SJSA1 (cell line): ENCODE data around the gene CCT8. TPM values are rescaled to one million over a fixed set of nuclear protein-coding genes. Genes with fewer than 3 reads are reported as not detected.

Experiments used
- DNase-seq, 2 experiments: peaks; one replicate each; pipeline ENCODE4 v3.0.0-alpha.2; 2015 to 2020; ENCODE audit warnings: low spot score in 2 of 2, low read depth in 1 of 2
- H3K27ac ChIP-seq: fragments of 250-450 bp; sonication (Bioruptor Pico); 2 replicates; pipeline ENCODE4 v1.5.1; 2020; ENCODE audit warnings: mild to moderate bottlenecking, moderate library complexity
- H3K27me3 ChIP-seq: fragments of 250-450 bp; sonication (Bioruptor Pico); replicated peaks from 2 replicates; pipeline ENCODE4 v1.5.1; 2020; ENCODE audit warnings: mild to moderate bottlenecking, moderate library complexity
- H3K36me3 ChIP-seq: fragments of 250-450 bp; sonication (Bioruptor Pico); 2 replicates; pipeline ENCODE4 v1.5.1; 2020; ENCODE audit warnings: mild to moderate bottlenecking
- H3K4me1 ChIP-seq: fragments of 250-450 bp; sonication (Bioruptor Pico); replicated peaks from 2 replicates; pipeline ENCODE4 v1.6.1; 2021; ENCODE audit warnings: mild to moderate bottlenecking
- H3K4me3 ChIP-seq: fragments of 250-450 bp; sonication (Bioruptor Pico); 2 replicates; pipeline ENCODE4 v1.5.1; 2020; ENCODE audit warnings: mild to moderate bottlenecking
- H3K9me3 ChIP-seq: fragments of 250-450 bp; sonication (Bioruptor Pico); replicated peaks from 2 replicates; pipeline ENCODE4 v1.5.1; 2020; ENCODE audit warnings: mild to moderate bottlenecking
- total RNA-seq: library from RNA; depleted of rRNA; stranded (reverse); fragments of >200 nt; shearing (Covaris generic); gene quantifications from 2 replicates; pipeline ENCODE4 v1.2.3, GENCODE V29; 2014; rRNA removed

The CCT8 gene, protein sequence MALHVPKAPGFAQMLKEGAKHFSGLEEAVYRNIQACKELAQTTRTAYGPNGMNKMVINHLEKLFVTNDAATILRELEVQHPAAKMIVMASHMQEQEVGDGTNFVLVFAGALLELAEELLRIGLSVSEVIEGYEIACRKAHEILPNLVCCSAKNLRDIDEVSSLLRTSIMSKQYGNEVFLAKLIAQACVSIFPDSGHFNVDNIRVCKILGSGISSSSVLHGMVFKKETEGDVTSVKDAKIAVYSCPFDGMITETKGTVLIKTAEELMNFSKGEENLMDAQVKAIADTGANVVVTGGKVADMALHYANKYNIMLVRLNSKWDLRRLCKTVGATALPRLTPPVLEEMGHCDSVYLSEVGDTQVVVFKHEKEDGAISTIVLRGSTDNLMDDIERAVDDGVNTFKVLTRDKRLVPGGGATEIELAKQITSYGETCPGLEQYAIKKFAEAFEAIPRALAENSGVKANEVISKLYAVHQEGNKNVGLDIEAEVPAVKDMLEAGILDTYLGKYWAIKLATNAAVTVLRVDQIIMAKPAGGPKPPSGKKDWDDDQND
- 330 and 390 TPM in 2 replicates for total RNA-seq

DNA sequence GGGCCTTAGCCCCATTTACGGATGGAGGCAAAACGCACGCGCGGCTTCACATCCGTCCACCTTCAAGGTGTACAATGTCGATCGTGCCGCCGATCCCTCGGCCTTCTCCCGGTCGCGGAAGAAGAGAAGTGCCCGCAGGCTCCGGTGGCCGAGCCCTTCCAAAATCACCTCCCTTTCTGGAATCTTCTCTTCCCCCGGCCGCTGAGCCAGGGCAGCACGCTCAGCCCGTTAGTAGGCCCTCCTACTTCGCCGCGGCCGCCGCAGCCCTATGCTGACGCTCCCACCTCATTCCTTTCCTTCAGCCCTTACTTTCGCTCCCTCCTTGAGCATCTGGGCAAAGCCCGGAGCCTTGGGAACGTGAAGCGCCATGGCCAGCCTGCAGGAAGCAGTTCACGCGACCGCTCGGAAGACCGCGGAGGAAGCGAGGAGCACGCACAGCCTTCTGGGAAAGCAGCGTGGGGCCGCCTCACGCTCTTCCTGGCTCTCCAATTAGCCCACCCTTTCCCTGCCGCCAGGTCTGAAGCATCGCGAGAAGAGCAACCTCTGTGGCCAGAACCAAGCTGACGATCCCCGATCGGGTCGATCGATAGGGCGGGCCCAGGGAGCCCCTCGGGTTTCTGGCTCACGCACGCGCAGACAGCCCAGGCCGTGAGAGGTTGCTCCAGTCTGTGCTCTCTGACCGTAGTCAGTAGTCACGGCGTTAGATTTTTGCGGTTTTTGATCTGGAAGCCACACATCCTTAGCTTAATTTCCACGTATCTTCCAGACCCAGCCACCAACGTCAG lies at the start of gene CCT8:
Gene CCT8 (minus strand): TSS at position 427 of the 785 bp plus-strand sequence. CDS start 58 bp downstream, at position 369.
- Histone ChIP-seq H3K36me3 (peaks cover 28% of the 10 kb centered on the region), H3K4me1 (peaks cover 32% of the 10 kb centered on the region), H3K4me3 (peak within 1 kb of the TSS; percentile 73), H3K9me3 (no peaks in the 10 kb centered on the region), H3K27ac (peak within 1 kb of the TSS; percentile 71), H3K27me3 (no peaks in the 10 kb centered on the region)
- DNase-seq = peak; percentile 97 to 100

DNA sequence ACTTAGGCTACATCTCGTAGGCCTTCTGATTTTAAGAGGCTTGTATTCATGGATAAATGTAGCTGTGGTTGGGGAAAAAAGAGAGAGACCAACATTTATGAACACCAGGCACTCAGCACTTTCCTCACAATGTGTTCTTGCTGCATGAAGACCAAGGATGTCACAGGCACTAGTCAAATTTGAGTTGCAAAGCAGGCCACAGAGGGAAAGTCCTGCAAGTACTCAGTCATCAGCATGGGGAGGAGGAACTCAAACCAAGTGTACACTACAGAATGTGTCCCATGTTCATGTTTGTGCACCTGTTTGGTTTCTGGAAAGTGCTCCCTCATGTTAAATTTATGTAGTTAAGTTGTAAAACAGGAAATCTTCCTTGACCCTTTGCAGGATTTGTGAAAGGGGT lies 48.3 kb upstream of the CCT8 start:
- Histone ChIP-seq H3K4me1 (no peaks in the 10 kb centered on the region), H3K4me3 (no peak overlapping the region), H3K27ac (no peak overlapping the region), H3K27me3 (no peaks in the 10 kb centered on the region), H3K9me3 (no peaks in the 10 kb centered on the region; the same call in 1 of the 2 replicates), H3K36me3 (no peaks in the 10 kb centered on the region)
- no peak for DNase-seq

DNA sequence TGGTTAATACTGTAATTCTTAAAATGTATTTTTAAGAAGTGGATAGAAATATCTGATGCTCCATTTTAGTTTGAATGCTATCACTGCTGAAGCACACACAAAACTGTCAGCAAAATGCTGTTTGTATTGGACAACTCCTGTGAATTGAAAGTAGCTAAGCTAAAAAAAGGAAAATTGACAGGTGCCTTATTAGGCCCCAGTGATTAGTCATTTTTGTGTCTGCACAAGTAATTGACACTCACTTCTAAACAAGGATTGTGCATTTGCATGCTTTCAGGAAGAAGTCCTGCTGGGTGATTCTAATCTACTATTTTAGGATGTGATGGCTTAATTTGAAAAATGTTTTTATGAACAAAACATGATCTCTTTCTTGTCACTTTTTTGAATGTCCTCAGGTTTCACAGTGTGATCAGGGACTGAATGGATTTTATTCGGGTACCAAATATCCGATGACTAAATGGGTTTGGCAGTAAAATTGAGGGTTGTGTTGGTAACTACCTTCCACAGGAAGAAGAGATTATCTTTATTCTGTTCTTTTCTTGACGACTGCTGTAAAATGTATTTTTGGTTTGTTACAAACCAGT lies 44.0 kb upstream of the CCT8 start:
- no peaks in the 10 kb centered on the region; the same call in 1 of the 2 replicates for H3K9me3 ChIP-seq

DNA sequence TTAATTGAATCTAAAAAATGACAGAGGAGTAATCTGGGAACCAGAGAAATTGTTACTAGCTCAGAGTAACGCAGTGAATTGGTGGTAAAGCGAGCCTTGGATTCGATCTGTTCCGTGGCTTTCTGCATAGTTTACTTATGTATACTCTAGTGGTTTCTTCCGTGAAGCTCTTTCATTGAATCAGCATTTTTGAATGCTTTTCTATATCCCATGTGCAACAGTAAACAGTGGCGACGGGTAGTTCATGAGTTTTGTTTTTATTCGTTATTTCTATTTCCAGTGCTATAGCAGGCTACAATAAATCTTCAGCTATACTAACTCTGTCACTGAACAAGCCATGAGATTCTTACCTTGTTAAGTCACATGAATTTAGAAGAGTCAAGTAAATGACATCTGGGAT lies 42.5 kb upstream of the CCT8 start:
- no peaks in the 10 kb centered on the region for H3K36me3 ChIP-seq
- H3K27me3 ChIP-seq = no peaks in the 10 kb centered on the region
- no peak overlapping the region for H3K27ac ChIP-seq
- H3K4me1 ChIP-seq = peaks cover 9% of the 10 kb centered on the region
- DNase-seq = no peak
- no peak overlapping the region for H3K4me3 ChIP-seq
- H3K9me3 ChIP-seq = no peaks in the 10 kb centered on the region; the same call in 1 of the 2 replicates

More for the DNA sequence above, 44.0 kb upstream of the CCT8 start:
- peaks cover 9% of the 10 kb centered on the region for H3K4me1 ChIP-seq
- no peak overlapping the region for H3K27ac ChIP-seq
- H3K36me3 ChIP-seq = no peaks in the 10 kb centered on the region
- no peak overlapping the region for H3K4me3 ChIP-seq
- no peaks in the 10 kb centered on the region for H3K27me3 ChIP-seq
- DNase-seq = no peak

DNA sequence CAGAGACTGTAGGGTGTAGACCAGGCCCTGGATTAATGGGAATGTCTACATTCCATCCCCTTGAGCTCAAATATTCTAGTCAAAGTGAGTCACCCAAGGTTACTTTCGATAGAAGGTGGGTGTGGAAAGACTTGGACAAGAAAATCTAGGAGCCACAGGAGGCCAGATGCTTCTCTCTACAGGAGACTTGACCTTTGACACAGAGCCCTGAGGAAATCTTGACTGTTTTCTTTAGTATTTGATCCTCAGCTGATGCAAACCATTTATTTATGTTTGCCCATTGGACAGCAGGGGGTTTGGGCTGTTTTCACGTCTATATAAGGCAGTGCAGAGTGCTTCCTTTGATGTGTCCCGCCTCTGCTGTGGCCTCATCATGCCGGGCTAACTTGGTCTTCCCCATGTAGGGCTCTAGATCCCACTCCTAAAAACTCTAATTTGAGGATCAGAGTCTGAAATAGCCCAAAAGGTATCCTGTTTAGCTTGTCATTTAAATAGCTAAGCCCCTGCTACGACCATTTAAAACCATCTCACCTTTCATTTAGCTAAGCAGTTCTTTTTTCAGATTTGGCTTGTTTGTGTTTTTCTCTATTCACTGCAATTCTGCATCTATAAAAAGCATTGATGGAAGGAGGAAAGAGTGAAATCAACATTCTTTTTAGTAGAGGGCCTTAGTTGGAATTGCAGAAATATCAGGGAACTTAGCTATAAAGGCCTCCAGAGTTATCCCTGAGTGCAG lies 41.5 kb upstream of the CCT8 start:
- H3K27me3 ChIP-seq = no peaks in the 10 kb centered on the region
- no peak overlapping the region for H3K4me3 ChIP-seq
- H3K36me3 ChIP-seq = no peaks in the 10 kb centered on the region
- no peak for DNase-seq
- no peaks in the 10 kb centered on the region; the same call in 1 of the 2 replicates for H3K9me3 ChIP-seq
- peaks cover 9% of the 10 kb centered on the region for H3K4me1 ChIP-seq
- no peak overlapping the region for H3K27ac ChIP-seq

DNA sequence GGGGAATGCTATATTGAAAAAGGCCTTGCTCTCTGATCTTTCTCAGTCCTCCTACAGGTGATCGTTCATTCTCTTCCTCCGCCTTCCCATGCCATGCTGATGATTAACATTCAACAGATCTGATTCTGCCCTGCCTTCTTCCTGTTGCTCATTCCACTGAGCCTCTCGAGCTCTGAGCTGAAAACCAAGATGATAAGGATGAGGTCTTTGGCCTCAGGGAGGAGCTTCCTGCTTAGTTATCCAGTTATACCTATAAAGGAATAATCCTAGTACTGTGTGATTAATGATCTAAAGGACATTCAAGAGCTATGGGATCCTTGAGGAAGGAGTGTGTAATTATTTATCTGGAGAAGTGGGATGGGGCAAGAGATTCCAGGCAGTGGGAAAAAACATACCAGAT lies 31.8 kb upstream of the CCT8 start:
- H3K36me3 ChIP-seq = no peaks in the 10 kb centered on the region
- DNase-seq = no peak
- H3K27me3 ChIP-seq = no peaks in the 10 kb centered on the region
- no peak overlapping the region for H3K4me3 ChIP-seq
- no peaks in the 10 kb centered on the region for H3K9me3 ChIP-seq
- no peak overlapping the region for H3K27ac ChIP-seq
- H3K4me1 ChIP-seq = no peaks in the 10 kb centered on the region; the same call in 1 of the 2 replicates

DNA sequence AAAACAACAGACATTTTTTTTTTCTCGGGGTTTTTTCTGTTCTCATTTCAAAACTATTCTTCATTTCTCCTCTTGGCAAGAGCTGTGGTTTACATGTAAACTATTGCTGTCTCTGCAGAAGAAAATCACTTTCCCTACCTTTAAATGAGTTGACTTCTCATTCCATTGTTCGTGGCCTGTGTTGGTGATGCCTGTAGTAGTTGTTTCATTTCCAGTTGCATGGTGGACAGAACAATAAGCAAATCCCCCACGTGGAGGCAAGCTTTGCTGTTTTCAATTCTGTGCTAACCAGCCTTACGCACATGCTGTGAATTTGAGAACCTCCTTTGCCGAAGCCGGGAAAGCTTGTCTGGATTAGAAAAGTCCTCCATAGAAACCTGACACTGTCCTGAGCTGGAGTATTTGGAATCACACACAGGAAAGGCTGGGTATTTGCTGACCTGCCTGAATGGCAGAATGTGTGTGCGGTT lies 30.8 kb upstream of the CCT8 start:
- Histone ChIP-seq H3K4me1 (no peaks in the 10 kb centered on the region; the same call in 1 of the 2 replicates), H3K27ac (no peak overlapping the region), H3K36me3 (no peaks in the 10 kb centered on the region), H3K9me3 (no peaks in the 10 kb centered on the region), H3K4me3 (no peak overlapping the region), H3K27me3 (no peaks in the 10 kb centered on the region)
- DNase-seq = peak in 1 of 2 experiments; percentile 12

DNA sequence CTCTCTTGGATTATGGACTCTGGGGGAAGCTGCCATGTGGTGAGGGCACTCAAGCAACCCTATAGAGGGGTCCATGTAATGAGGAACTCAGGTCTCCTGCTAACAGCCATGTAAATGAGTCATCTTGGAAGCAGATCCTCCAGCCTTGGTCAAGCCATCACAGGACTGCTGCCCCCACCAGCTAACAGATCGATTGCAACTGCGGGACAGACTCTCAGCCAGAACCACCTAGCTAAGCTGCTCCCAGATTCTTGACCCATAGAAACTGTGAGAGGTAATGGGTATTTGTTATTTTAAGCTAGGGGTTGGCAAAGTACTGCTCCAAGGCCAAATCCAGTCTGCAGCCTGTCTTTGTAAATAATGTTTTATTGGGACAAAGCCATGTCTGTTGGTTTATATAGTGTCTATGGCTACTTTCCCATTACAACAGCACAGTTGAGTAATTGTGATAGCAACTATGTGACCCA lies 29.4 kb upstream of the CCT8 start:
- no peaks in the 10 kb centered on the region; the same call in 1 of the 2 replicates for H3K4me1 ChIP-seq
- H3K27ac ChIP-seq = no peak overlapping the region
- DNase-seq = no peak
- no peaks in the 10 kb centered on the region for H3K27me3 ChIP-seq
- H3K36me3 ChIP-seq = no peaks in the 10 kb centered on the region
- H3K9me3 ChIP-seq = no peaks in the 10 kb centered on the region
- no peak overlapping the region for H3K4me3 ChIP-seq

DNA sequence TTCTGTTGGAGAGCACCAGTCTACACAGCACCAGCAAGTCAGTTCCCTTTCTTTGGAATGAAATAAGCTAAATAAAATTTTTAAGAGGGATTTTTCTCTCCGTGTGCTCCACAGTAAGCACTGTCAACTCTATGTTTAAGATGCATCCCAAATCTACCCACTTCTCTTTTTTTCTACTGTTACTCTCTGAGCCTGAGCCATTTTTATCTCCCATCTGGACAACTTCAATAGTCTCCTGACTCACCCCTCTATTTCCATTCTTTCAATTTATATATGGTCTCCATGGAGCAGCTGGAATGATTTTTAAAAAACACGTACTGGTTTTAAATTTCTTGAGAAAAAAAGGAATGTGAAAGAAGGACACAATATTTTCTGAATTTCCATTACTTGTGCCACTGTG lies 24.7 kb upstream of the CCT8 start:
- Histone ChIP-seq H3K9me3 (no peaks in the 10 kb centered on the region), H3K4me1 (no peaks in the 10 kb centered on the region), H3K27ac (no peak overlapping the region), H3K36me3 (no peaks in the 10 kb centered on the region), H3K4me3 (no peak overlapping the region), H3K27me3 (no peaks in the 10 kb centered on the region)
- DNase-seq = no peak

DNA sequence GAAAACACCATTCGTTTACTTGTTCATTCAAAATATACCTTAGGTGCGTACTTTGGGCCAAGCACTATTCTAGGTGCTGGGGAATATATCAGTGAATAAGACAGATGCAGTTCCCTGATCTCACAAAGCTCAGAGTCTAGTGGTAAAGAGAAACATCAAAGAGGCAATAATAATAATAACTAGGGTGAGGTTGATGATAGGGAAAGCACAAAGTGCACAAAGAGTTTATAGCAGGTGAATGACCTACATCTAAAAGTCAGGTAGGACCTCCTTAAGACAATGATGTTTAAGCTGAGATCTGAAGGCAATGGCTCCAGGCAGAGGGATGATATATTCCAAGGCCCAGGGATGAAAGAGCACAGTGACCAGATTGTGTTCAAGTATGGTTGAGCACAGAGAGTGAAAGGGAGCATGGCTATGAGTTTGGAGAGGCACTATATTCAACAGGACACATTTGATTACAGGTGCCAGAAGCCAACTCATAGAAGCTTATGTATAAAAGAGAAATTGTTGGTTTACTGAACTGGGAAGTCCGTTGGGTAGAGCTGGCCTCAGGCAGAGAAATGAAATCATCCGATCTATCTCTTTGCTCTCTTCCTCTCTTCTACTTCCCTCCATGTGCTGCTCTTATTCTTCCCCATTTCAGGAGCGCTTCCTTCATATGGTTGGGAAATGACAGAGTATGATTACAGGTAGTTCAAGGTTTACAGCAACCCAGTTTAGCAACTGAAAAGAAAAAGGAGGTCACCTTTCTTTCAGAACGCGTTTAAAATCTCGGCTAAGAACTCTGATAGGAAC lies 23.0 kb upstream of the CCT8 start:
- Histone ChIP-seq H3K9me3 (no peaks in the 10 kb centered on the region), H3K27ac (no peak overlapping the region), H3K36me3 (no peaks in the 10 kb centered on the region), H3K4me1 (peaks cover 10% of the 10 kb centered on the region), H3K27me3 (no peaks in the 10 kb centered on the region), H3K4me3 (no peak overlapping the region)
- no peak for DNase-seq

DNA sequence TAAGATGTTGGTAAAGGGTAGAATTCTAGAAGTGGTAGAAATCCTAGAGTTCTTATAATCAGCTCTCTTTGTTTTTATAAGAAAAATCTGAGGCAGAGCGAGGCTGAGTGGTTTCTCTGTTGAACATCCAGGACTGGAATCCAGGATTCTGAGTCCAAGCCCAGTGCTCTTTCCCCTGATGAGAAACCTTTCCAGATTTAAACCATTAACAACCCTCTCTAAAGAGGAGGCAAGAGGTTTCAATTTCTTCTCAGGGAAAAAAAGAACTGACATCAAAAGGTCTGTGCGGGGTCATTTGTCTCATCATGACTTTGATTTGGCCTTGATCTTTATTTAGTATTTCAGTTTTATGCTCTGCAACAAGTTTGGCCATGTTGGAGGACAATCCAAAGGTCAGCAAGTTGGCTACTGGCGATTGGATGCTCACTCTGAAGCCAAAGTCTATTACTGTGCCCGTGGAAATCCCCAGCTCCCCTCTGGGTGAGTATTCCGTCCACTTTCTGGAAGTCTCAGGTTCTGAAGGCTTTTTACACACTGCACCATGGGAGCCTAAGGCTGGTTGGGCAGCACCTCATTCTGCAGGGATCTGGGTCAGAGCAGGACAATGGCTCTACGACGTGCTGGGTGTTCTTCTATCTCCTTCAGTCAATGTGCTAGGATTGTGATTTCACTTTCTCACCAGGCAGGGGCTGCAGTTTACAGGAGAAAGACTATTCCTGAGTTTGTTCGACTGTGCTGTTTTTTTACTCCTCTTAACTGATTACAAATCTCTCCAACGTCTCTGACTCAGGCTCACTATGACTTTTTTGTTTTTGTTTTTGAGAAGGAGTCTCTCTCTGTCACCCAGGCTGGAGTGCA lies 18.9 kb upstream of the CCT8 start:
- Histone ChIP-seq H3K36me3 (no peaks in the 10 kb centered on the region), H3K27ac (peak overlapping the region; percentile 55; the same call in 1 of the 2 replicates), H3K9me3 (no peaks in the 10 kb centered on the region), H3K4me1 (peaks cover 23% of the 10 kb centered on the region), H3K4me3 (no peak overlapping the region), H3K27me3 (no peaks in the 10 kb centered on the region)
- DNase-seq = peak in 1 of 2 experiments; percentile 31
